Endothelial cell (in vitro differentiated cells): ENCODE data around the gene GNG13. TPM values are rescaled to one million over a fixed set of nuclear protein-coding genes. Genes with fewer than 3 reads are reported as not detected.
A peak's percentile ranks its signal among the peaks of the same experiment; 100 is the strongest.

Source experiments
- DNase-seq: peaks from one replicate; pipeline ENCODE4 v3.0.0; 2021; ENCODE audit warnings: low spot score
- H3K27ac Mint-ChIP-seq: one replicate; pipeline ENCODE4 v1.8.0; 2021; ENCODE audit warnings: mixed read lengths, inconsistent platforms; ENCODE audit not compliant: unreplicated experiment
- H3K27me3 Mint-ChIP-seq: one replicate; pipeline ENCODE4 v1.8.0; 2021; ENCODE audit warnings: mild to moderate bottlenecking, moderate library complexity, mixed read lengths, inconsistent platforms; ENCODE audit not compliant: unreplicated experiment
- H3K36me3 Mint-ChIP-seq: one replicate; pipeline ENCODE4 v1.8.0; 2021; ENCODE audit warnings: mild to moderate bottlenecking, low read depth, mixed read lengths, inconsistent platforms; ENCODE audit not compliant: unreplicated experiment
- H3K4me1 Mint-ChIP-seq: one replicate; pipeline ENCODE4 v1.8.0; 2021; ENCODE audit warnings: mild to moderate bottlenecking, mixed read lengths, inconsistent platforms; ENCODE audit not compliant: unreplicated experiment
- H3K4me3 Mint-ChIP-seq: one replicate; pipeline ENCODE4 v1.8.0; 2021; ENCODE audit warnings: mild to moderate bottlenecking, mixed read lengths, inconsistent platforms; ENCODE audit not compliant: unreplicated experiment
- H3K9me3 Mint-ChIP-seq: one replicate; pipeline ENCODE4 v1.8.0; 2021; ENCODE audit warnings: mixed read lengths, inconsistent platforms; ENCODE audit not compliant: unreplicated experiment
- CTCF ChIP-seq: fragments of 200-600 bp; sonication (generic); IDR thresholded peaks from one replicate; pipeline ENCODE4 v1.5.0; 2021; ENCODE audit warnings: antibody characterized with exemption; ENCODE audit not compliant: unreplicated experiment
- total RNA-seq: library from RNA; stranded (reverse); fragmentation: NEBNext Ultra II Directional; extraction: Animal tissue kit (Norgen Biotek cat#: 25700); gene quantifications from one replicate; pipeline ENCODE4 v1.2.1, GENCODE V29; 2021; ENCODE audit not compliant: unreplicated experiment

The GNG13 gene
- total RNA-seq, 1 donor from 2014 or later, result not detected

- no peaks in the 10 kb centered on the region for H3K9me3 Mint-ChIP-seq
- peak overlapping the region; percentile 79 for H3K4me3 Mint-ChIP-seq
- H3K27ac Mint-ChIP-seq, result no peak overlapping the region
- DNase-seq, result peak; percentile 86
- H3K4me1 Mint-ChIP-seq, result no peaks in the 10 kb centered on the region
- peaks cover 6% of the 10 kb centered on the region for H3K27me3 Mint-ChIP-seq
- no peaks in the 10 kb centered on the region for H3K36me3 Mint-ChIP-seq
- peak; percentile 73 for TF ChIP-seq CTCF
These were observed 14.7 kb downstream of the GNG13 start for GRCh38 chr16:785563-786535.

- no peaks in the 10 kb centered on the region for H3K36me3 Mint-ChIP-seq
These were observed 16.1 kb downstream of the GNG13 start for GRCh38 chr16:784431-784830.

GRCh38 chr16:783404-784161 lies 17.0 kb downstream of the GNG13 start:
- Mint-ChIP-seq H3K9me3 (no peaks in the 10 kb centered on the region), H3K36me3 (no peaks in the 10 kb centered on the region), H3K4me1 (no peaks in the 10 kb centered on the region), H3K4me3 (no peak overlapping the region), H3K27ac (no peak overlapping the region), H3K27me3 (peaks cover 10% of the 10 kb centered on the region)
- TF ChIP-seq CTCF, result no peak
- DNase-seq, result no peak

More at GRCh38 chr16:784431-784830, 16.1 kb downstream of the GNG13 start:
- peaks cover 10% of the 10 kb centered on the region for H3K27me3 Mint-ChIP-seq
- H3K4me3 Mint-ChIP-seq, result no peak overlapping the region
- no peak for DNase-seq
- H3K9me3 Mint-ChIP-seq, result no peaks in the 10 kb centered on the region
- TF ChIP-seq CTCF, result no peak
- H3K4me1 Mint-ChIP-seq, result no peaks in the 10 kb centered on the region
- no peak overlapping the region for H3K27ac Mint-ChIP-seq

- Mint-ChIP-seq H3K27me3 (peaks cover 10% of the 10 kb centered on the region), H3K36me3 (no peaks in the 10 kb centered on the region), H3K27ac (no peak overlapping the region), H3K4me1 (no peaks in the 10 kb centered on the region), H3K4me3 (no peak overlapping the region), H3K9me3 (no peaks in the 10 kb centered on the region)
- no peak for DNase-seq
- TF ChIP-seq CTCF, result no peak
These were observed 17.6 kb downstream of the GNG13 start for GRCh38 chr16:782766-783403.
